ENCODE results near the gene AP3D1.

AP3D1 gene

GRCh38 chr19:2173388-2173766, 22.0 kb upstream of the AP3D1 start:
- no peak for DNase-seq (ENCODE audit: insufficient read length, low spot score)
- no peak for TF ChIP-seq CTCF (IDR thresholded peaks at IDR 0.05; ENCODE audit: insufficient read depth, missing control alignments)
- no peak for FAIRE-seq

- FAIRE-seq (no peak), DNase-seq (ENCODE audit: insufficient read length, low spot score) (no peak)
- no peak for TF ChIP-seq CTCF (IDR thresholded peaks at IDR 0.05; ENCODE audit: insufficient read depth, missing control alignments)
Measured at GRCh38 chr19:2171349-2172145, 20.2 kb upstream of the AP3D1 start.

- no peak for TF ChIP-seq CTCF (IDR thresholded peaks at IDR 0.05; ENCODE audit: insufficient read depth, missing control alignments)
- FAIRE-seq = no peak
- DNase-seq (ENCODE audit: insufficient read length, low spot score) = no peak
Measured at GRCh38 chr19:2170987-2171348, 19.6 kb upstream of the AP3D1 start.

GRCh38 chr19:2170219-2170618, 18.9 kb upstream of the AP3D1 start:
- no peak for DNase-seq (ENCODE audit: insufficient read length, low spot score)
- TF ChIP-seq CTCF (IDR thresholded peaks at IDR 0.05; ENCODE audit: insufficient read depth, missing control alignments) = no peak
- FAIRE-seq = no peak

GRCh38 chr19:2168619-2169424, 17.5 kb upstream of the AP3D1 start:
- TF ChIP-seq CTCF (IDR thresholded peaks at IDR 0.05; ENCODE audit: insufficient read depth, missing control alignments) = no peak
- DNase-seq (ENCODE audit: insufficient read length, low spot score) (no peak), FAIRE-seq (no peak)

GRCh38 chr19:2167896-2168618, 16.7 kb upstream of the AP3D1 start:
- no peak for FAIRE-seq
- DNase-seq (ENCODE audit: insufficient read length, low spot score) = no peak
- no peak for TF ChIP-seq CTCF (IDR thresholded peaks at IDR 0.05; ENCODE audit: insufficient read depth, missing control alignments)
